CD14-positive monocyte (primary cell): Measurements from ENCODE around the gene KNG1. TPM values are rescaled to one million over a fixed set of nuclear protein-coding genes. Genes with fewer than 3 reads are reported as not detected.

Experiments used
- DNase-seq, 3 donors: peaks; one replicate each; pipeline ENCODE4 v3.0.0-alpha.2; 2011 to 2022
- H2AFZ ChIP-seq: 2 replicates; pipeline ENCODE4 v1.6.0; 2012; ENCODE audit warnings: mild to moderate bottlenecking, low read depth, low read length, inconsistent platforms; ENCODE audit not compliant: insufficient read depth, poor library complexity, severe bottlenecking
- H3K27ac ChIP-seq, 2 donors: 1 replicate in 1 of 2; 2 replicates in 1 of 2; pipeline ENCODE4 v1.5.1; 2012 to 2013; ENCODE audit warnings: low read length in 2 of 2, control low read depth in 1 of 2, inconsistent platforms in 1 of 2, low read depth in 1 of 2, mild to moderate bottlenecking in 1 of 2
- H3K27me3 ChIP-seq, 2 donors: one replicate each; pipeline versions ENCODE4 v1.6.0 to v1.6.1; 2011 to 2013; ENCODE audit warnings: low read length in 2 of 2; ENCODE audit not compliant: control insufficient read depth in 2 of 2, insufficient read depth in 2 of 2
- H3K36me3 ChIP-seq, 2 donors: replicated peaks in 1 of 2; 1 replicate in 1 of 2; 2 replicates in 1 of 2; pipeline versions ENCODE4 v1.5.1 to v1.6.1; 2012 to 2013; ENCODE audit warnings: low read length in 2 of 2, control low read depth in 1 of 2, inconsistent platforms in 1 of 2, mild to moderate bottlenecking in 1 of 2; ENCODE audit not compliant: insufficient read depth in 2 of 2, control insufficient read depth in 1 of 2
- H3K4me1 ChIP-seq, 2 donors: 1 replicate in 1 of 2; 2 replicates in 1 of 2; pipeline versions ENCODE4 v1.5.1 to v1.6.1; 2012 to 2013; ENCODE audit warnings: low read length in 2 of 2, control low read depth in 1 of 2, inconsistent platforms in 1 of 2, mild to moderate bottlenecking in 1 of 2, moderate library complexity in 1 of 2; ENCODE audit not compliant: insufficient read depth in 2 of 2, control insufficient read depth in 1 of 2
- H3K4me2 ChIP-seq: replicated peaks from 2 replicates; pipeline ENCODE3; 2012; ENCODE audit warnings: low read length, moderate library complexity, mild to moderate bottlenecking; ENCODE audit not compliant: poor library complexity, severe bottlenecking; ENCODE audit errors: extremely low read depth
- H3K4me3 ChIP-seq, 3 experiments: fragments of 200-600 bp in 1 of 3; sonication (generic) in 1 of 3; replicated peaks in 1 of 3; 1 replicate in 2 of 3; 2 replicates in 1 of 3; pipeline ENCODE4 v1.5.1; 2011 to 2013; ENCODE audit warnings: low read length in 3 of 3, mild to moderate bottlenecking in 3 of 3, control low read depth in 2 of 3, low read depth in 2 of 3, inconsistent platforms in 1 of 3, moderate library complexity in 1 of 3
- H3K79me2 ChIP-seq: 2 replicates; pipeline ENCODE4 v1.6.0; 2012; ENCODE audit warnings: mild to moderate bottlenecking, control low read depth, inconsistent platforms, low read length, moderate library complexity; ENCODE audit not compliant: insufficient read depth
- H3K9ac ChIP-seq: 2 replicates; pipeline ENCODE4 v1.6.0; 2017; ENCODE audit warnings: low read length, mild to moderate bottlenecking; ENCODE audit not compliant: insufficient read depth, poor library complexity, severe bottlenecking
- H3K9me3 ChIP-seq, 2 donors: replicated peaks in 1 of 2; 1 replicate in 1 of 2; 2 replicates in 1 of 2; pipeline versions ENCODE4 v1.5.1 to v1.6.1; 2012 to 2013; ENCODE audit warnings: low read length in 2 of 2, control low read depth in 1 of 2; ENCODE audit not compliant: control insufficient read depth in 1 of 2, insufficient read depth in 1 of 2
- H4K20me1 ChIP-seq: 2 replicates; pipeline ENCODE4 v1.6.0; 2012; ENCODE audit warnings: mild to moderate bottlenecking, low read length, control low read depth, moderate library complexity; ENCODE audit not compliant: insufficient read depth
- H3K27ac Mint-ChIP-seq, 7 donors: one replicate each; pipeline ENCODE4 v1.8.0; 2020; ENCODE audit warnings: mild to moderate bottlenecking in 7 of 7, mixed read lengths in 7 of 7, moderate library complexity in 6 of 7, inconsistent platforms in 2 of 7
- H3K27me3 Mint-ChIP-seq, 3 donors: one replicate each; pipeline ENCODE4 v1.8.0; 2021 to 2022; ENCODE audit warnings: low read depth in 3 of 3, mild to moderate bottlenecking in 3 of 3, mixed read lengths in 3 of 3, moderate library complexity in 3 of 3, inconsistent platforms in 1 of 3
- H3K36me3 Mint-ChIP-seq, 2 donors: one replicate each; pipeline ENCODE4 v1.8.0; 2020; ENCODE audit warnings: mixed read lengths in 2 of 2, inconsistent platforms in 1 of 2, mild to moderate bottlenecking in 1 of 2
- H3K4me1 Mint-ChIP-seq: one replicate; pipeline ENCODE4 v1.8.0; 2020; ENCODE audit warnings: mild to moderate bottlenecking, mixed read lengths
- H3K4me3 Mint-ChIP-seq, 2 donors: one replicate each; pipeline ENCODE4 v1.8.0; 2020; ENCODE audit warnings: mild to moderate bottlenecking in 2 of 2, mixed read lengths in 2 of 2, moderate library complexity in 1 of 2
- H3K9me3 Mint-ChIP-seq, 7 donors: one replicate each; pipeline ENCODE4 v1.8.0; 2020 to 2022; ENCODE audit warnings: mixed read lengths in 7 of 7, mild to moderate bottlenecking in 6 of 7, moderate library complexity in 6 of 7, inconsistent platforms in 2 of 7
- WGBS: methylation state at CpG from one replicate; pipeline ENCODE4 v1.1.5; 2013; ENCODE audit warnings: missing lambda C conversion rate; ENCODE audit not compliant: insufficient coverage; 5-methylcytosine and 5-hydroxymethylcytosine counted together
- intact Hi-C, 2 donors: fragments of 100-400 bp; cut with micrococcal nuclease; formaldehyde crosslinking; loops; one replicate each; pipeline versions ENCODE4 v1.15.0 to v1.15.1; 2023
- polyA plus RNA-seq, 3 donors: library from polyadenylated mRNA; depleted of rRNA in 1 of 3; unstranded in 2 of 3; stranded (reverse) in 1 of 3; fragments of 300-500 nt in 2 of 3; fragments of >200 nt in 1 of 3; fragmentation: Illumina TruSeq in 2 of 3; gene quantifications; 1 replicate in 2 of 3; 2 replicates in 1 of 3; pipeline ENCODE4 v1.2.3, GENCODE V29; 2012 to 2021
- TF ChIP-seq, protein P1 (sequence below): fragments of 200-600 bp; IDR thresholded peaks from one replicate; pipeline ENCODE4 v1.8.0; 2022; ENCODE audit warnings: antibody characterized with exemption, mild to moderate bottlenecking

The KNG1 gene
- polyA plus RNA-seq, 3 donors, result not detected

DNA sequence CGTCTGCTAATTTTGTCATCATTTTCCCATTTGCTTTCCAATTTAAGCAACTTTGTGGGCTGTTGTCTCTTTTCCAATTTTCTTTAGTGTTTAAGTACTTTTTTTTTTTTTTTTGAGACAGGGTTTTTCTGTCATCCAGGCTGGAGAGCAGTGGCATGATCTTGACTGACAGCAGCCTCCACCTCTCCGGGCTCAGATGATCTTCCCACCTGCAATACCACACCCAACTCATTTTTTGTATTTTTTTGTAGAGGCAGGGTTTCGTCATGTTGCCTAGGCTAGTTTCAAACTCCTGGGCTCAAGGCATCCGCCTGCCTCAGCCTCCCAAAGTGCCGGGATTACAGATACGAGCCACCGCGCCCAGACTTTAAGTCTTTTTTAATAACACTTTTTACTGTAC lies 40.1 kb downstream of the KNG1 start:
- Mint-ChIP-seq H3K27me3 (peaks cover 0 to 6% (median 2%) of the 10 kb centered on the region in 3 donors), H3K36me3 (no peaks in the 10 kb centered on the region), H3K9me3 (no peaks in the 10 kb centered on the region), H3K4me1 (peaks cover 4% of the 10 kb centered on the region), H3K4me3 (no peak overlapping the region), H3K27ac (no peak overlapping the region)
- Histone ChIP-seq H3K9me3 (no peaks in the 10 kb centered on the region), H3K9ac (no peak overlapping the region), H3K27me3 (no peaks in the 10 kb centered on the region), H2AFZ (no peak overlapping the region), H3K27ac (no peak overlapping the region), H3K36me3 (no peaks in the 10 kb centered on the region), H3K4me2 (no peak overlapping the region), H4K20me1 (no peaks in the 10 kb centered on the region), H3K79me2 (no peaks in the 10 kb centered on the region), H3K4me1 (no peaks in the 10 kb centered on the region), H3K4me3 (no peak overlapping the region)
- intact Hi-C loops, result no loop called here
- DNase-seq, result no peak
- no CpG with 5 or more reads among the region's 8 CpGs for WGBS
- TF ChIP-seq, protein P1, sequence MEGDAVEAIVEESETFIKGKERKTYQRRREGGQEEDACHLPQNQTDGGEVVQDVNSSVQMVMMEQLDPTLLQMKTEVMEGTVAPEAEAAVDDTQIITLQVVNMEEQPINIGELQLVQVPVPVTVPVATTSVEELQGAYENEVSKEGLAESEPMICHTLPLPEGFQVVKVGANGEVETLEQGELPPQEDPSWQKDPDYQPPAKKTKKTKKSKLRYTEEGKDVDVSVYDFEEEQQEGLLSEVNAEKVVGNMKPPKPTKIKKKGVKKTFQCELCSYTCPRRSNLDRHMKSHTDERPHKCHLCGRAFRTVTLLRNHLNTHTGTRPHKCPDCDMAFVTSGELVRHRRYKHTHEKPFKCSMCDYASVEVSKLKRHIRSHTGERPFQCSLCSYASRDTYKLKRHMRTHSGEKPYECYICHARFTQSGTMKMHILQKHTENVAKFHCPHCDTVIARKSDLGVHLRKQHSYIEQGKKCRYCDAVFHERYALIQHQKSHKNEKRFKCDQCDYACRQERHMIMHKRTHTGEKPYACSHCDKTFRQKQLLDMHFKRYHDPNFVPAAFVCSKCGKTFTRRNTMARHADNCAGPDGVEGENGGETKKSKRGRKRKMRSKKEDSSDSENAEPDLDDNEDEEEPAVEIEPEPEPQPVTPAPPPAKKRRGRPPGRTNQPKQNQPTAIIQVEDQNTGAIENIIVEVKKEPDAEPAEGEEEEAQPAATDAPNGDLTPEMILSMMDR, result no peak

DNA sequence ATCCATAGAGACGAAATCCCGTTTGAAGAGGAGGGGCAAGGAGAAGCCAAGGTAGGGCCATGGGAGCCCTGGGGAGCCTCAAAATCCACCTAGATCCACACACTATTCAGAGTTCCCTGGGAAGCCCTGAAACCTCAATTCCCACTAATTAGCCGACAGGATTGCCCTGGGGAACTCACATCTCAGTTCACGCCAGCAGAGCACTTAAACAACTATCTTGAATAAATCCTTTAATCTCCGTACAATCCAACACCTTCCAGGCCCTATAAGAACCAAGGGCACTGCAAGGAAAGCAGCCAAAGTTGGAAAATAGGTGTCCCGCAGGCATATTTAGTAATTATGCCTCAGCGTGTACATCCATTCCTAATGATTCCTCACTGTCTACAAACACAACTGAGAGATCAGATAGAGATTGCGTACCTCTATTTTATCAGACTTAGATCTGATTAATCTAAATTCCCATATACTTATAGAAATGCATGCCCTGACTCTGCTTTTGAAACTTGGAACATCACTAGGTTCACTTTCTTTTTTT lies 40.6 kb downstream of the KNG1 start:
- no peak overlapping the region for H3K4me2 ChIP-seq
- H2AFZ ChIP-seq, result no peak overlapping the region
- H3K27me3 ChIP-seq, result no peaks in the 10 kb centered on the region
- no peak overlapping the region for H3K4me3 ChIP-seq
- Mint-ChIP-seq H3K36me3 (no peaks in the 10 kb centered on the region), H3K4me1 (peaks cover 4% of the 10 kb centered on the region), H3K9me3 (no peaks in the 10 kb centered on the region), H3K27me3 (peaks cover 0 to 6% (median 2%) of the 10 kb centered on the region in 3 donors), H3K27ac (no peak overlapping the region), H3K4me3 (peak overlapping the region in 1 of 2 donors; percentile 4)
- H3K9ac ChIP-seq, result no peak overlapping the region
- H3K36me3 ChIP-seq, result no peaks in the 10 kb centered on the region
- WGBS, result 94% methylated on average over 3 of the region's 8 CpGs
- TF ChIP-seq, protein P1, result no peak
- no peak overlapping the region for H3K27ac ChIP-seq
- H3K79me2 ChIP-seq, result no peaks in the 10 kb centered on the region
- intact Hi-C loops, result no loop called here
- DNase-seq, result no peak
- no peaks in the 10 kb centered on the region for H4K20me1 ChIP-seq
- no peaks in the 10 kb centered on the region for H3K4me1 ChIP-seq
- no peaks in the 10 kb centered on the region for H3K9me3 ChIP-seq
